ENCODE results near the gene CBX8.

Gene CBX8

DNA sequence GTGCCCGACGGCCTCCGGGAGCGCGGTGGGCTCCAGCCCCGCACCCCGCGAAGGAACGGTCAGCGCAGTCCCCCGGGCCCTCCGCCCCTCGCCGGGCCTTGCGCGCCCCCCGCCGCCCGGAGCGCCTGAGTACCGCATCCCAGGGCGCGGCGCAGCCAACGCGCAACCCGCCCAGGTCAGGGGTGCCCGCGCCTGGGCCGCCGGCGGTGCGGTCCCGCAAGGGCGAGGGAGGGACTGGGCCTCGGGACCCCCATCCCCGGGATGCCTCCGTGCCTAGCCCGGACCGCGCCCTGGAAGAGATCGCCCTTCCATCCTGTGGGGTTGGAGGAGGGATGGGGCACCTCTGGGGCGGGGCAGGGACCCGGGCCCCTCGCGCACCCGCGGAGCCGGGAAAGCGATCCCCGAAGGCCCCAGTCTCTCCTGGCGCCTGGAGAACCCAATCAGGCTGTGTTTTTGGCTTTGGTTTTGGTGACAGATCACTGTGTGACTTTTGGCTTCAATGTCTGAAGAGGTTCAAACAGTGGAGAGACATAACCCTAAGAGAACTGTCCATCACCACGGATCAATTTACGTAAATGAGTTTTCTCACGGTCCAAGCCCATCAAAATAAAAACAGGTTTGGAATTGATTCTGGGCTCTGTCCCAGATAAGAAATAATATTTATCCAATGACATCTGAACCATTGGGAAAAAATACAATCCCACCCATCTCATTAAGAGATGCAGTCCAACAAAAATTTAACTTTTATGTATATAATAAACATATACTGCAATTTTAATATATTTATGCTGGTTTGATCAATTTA is 48.4 kb downstream of the CBX8 start:
- no peak for DNase-seq

GRCh38 chr17:79747508-79748294 is 49.2 kb downstream of the CBX8 start:
- DNase-seq, result no peak

DNA sequence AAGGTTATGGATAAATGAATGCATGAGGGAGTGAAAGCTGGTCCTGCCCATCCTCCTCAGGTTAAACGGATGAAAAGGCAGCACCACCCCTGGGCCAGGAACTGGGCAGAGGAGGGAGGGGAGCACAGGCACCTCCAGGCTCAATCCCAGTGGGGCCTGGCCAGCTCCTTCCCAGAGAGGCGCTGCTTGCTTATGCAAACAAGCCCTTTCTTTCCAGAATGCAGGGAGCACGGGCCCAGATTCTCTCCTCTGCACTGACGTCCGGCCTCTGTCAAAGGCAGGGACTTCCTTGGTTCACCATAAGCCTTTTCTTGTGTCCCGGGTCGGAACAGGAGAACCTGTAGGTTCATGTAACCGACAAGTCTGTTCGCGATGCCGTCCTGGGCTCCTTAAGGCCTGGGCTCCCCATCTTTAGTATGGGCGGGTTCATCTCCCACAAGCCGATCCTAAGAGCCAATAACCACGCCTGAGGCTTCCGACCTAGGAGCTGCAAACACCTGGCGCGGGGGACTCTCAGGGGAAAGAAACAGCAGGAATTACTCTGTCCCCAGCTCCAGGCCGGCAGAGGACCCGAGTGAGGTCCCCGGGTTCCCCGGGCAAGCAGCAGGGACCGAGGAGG is 49.9 kb downstream of the CBX8 start:
- DNase-seq, result no peak

GRCh38 chr17:79745641-79746105 is 51.2 kb downstream of the CBX8 start:
- DNase-seq, result no peak

GRCh38 chr17:79743614-79744013 is 53.3 kb downstream of the CBX8 start:
- DNase-seq, result no peak

DNA sequence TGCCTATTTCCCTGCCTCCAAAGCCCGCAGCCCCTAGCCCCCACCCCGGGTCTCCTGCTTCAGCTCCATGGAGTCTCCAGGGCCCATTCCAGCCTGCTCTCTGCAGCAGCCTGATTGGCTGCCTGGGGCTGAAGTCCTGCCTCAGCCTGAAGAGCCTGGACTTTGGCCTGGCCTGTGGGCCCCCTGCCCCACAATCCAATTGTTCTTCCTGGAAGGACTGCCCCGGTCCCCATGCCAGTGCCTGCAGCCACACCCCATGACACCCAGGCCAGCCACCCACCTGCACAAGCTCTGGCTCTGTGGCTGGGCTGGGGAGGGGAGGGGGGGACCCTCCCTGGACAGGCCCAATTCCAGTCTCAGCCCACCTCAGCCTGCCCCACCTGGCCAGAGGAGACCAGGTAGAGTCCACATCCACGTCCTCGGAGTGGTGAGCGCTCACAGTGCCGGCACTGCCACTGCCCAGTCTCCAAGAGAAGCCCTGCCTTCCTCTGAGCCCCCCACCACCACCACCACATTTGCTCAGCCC is 53.9 kb downstream of the CBX8 start:
- no peak for DNase-seq

- no peak for DNase-seq
Observed at GRCh38 chr17:79742589-79742918, 54.3 kb downstream of the CBX8 start.

All from NCI-H446 (cell line).